B cell (primary cell): Measurements from ENCODE around the gene PLEKHG2.

Experiments used
- EZH2 ChIP-seq: IDR thresholded peaks from 2 replicates; pipeline ENCODE4 v1.6.1; 2012; ENCODE audit warnings: borderline replicate concordance, low read depth, mild to moderate bottlenecking, moderate library complexity, low read length; ENCODE audit not compliant: insufficient read depth, poor library complexity, severe bottlenecking
- TF ChIP-seq, protein P1 (sequence below): fragments of 200-600 bp; IDR thresholded peaks from one replicate; pipeline ENCODE4 v1.8.0; 2022; ENCODE audit warnings: antibody characterized with exemption, mild to moderate bottlenecking

- TF ChIP-seq, protein P1, sequence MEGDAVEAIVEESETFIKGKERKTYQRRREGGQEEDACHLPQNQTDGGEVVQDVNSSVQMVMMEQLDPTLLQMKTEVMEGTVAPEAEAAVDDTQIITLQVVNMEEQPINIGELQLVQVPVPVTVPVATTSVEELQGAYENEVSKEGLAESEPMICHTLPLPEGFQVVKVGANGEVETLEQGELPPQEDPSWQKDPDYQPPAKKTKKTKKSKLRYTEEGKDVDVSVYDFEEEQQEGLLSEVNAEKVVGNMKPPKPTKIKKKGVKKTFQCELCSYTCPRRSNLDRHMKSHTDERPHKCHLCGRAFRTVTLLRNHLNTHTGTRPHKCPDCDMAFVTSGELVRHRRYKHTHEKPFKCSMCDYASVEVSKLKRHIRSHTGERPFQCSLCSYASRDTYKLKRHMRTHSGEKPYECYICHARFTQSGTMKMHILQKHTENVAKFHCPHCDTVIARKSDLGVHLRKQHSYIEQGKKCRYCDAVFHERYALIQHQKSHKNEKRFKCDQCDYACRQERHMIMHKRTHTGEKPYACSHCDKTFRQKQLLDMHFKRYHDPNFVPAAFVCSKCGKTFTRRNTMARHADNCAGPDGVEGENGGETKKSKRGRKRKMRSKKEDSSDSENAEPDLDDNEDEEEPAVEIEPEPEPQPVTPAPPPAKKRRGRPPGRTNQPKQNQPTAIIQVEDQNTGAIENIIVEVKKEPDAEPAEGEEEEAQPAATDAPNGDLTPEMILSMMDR = no peak
- no peak for TF ChIP-seq EZH2
Observed at GRCh38 chr19:39413272-39413910, 922 bp downstream of the PLEKHG2 start.
